Muscle of leg (tissue), 11 donors: ENCODE data around the gene OTOGL. TPM values are rescaled to one million over a fixed set of nuclear protein-coding genes. Genes with fewer than 3 reads are reported as not detected.

Source experiments
- DNase-seq: peaks from one replicate; pipeline ENCODE4 v3.0.0; 2013
- H3K27ac ChIP-seq: one replicate; pipeline ENCODE4 v1.5.1; 2013; ENCODE audit warnings: mild to moderate bottlenecking, low read length, control low read depth
- H3K27me3 ChIP-seq: one replicate; pipeline ENCODE4 v1.6.1; 2013; ENCODE audit warnings: low read length; ENCODE audit not compliant: control insufficient read depth, insufficient read depth
- H3K36me3 ChIP-seq: one replicate; pipeline ENCODE4 v1.6.1; 2013; ENCODE audit warnings: low read length; ENCODE audit not compliant: control insufficient read depth, insufficient read depth
- H3K4me1 ChIP-seq: one replicate; pipeline ENCODE4 v1.6.1; 2013; ENCODE audit warnings: low read length; ENCODE audit not compliant: control insufficient read depth, insufficient read depth
- H3K4me3 ChIP-seq: one replicate; pipeline ENCODE4 v1.5.1; 2013; ENCODE audit warnings: low read length, control low read depth
- H3K9me3 ChIP-seq: replicated peaks from 2 replicates; pipeline ENCODE4 v1.6.1; 2013; ENCODE audit warnings: low read depth, low read length; ENCODE audit not compliant: control insufficient read depth
- WGBS: methylation state at CpG from one replicate; pipeline ENCODE4 v1.1.5; 2013; ENCODE audit warnings: missing lambda C conversion rate; ENCODE audit not compliant: insufficient coverage; 5-methylcytosine and 5-hydroxymethylcytosine counted together
- polyA plus RNA-seq, 8 donors: library from polyadenylated mRNA; unstranded; fragments of 120-200 nt; gene quantifications; one replicate each; pipeline versions ENCODE4 v1.2.1 to v1.2.3, GENCODE V29; 2013; ENCODE audit warnings: inconsistent platforms in 1 of 8, low replicate concordance in 1 of 8; ENCODE audit not compliant: insufficient read length in 8 of 8, insufficient read depth in 1 of 8
- total RNA-seq: library from RNA; stranded (reverse); fragments of 120-200 nt; gene quantifications from one replicate; pipeline ENCODE4 v1.2.4, GENCODE V29; 2013

OTOGL gene
- total and polyA plus RNA-seq, 9 donors: 0.16 to 0.47 (median 0.39) TPM

- Histone ChIP-seq H3K4me3 (no peak overlapping the region), H3K36me3 (no peaks in the 10 kb centered on the region), H3K4me1 (no peaks in the 10 kb centered on the region), H3K27ac (no peak overlapping the region), H3K9me3 (no peaks in the 10 kb centered on the region), H3K27me3 (no peaks in the 10 kb centered on the region)
- no CpG with 5 or more reads among the region's 4 CpGs for WGBS
- no peak for DNase-seq
Measured at GRCh38 chr12:80373666-80374065, 274.3 kb downstream of the OTOGL start.

GRCh38 chr12:80374615-80375014, 275.3 kb downstream of the OTOGL start:
- no peaks in the 10 kb centered on the region for H3K27me3 ChIP-seq
- H3K9me3 ChIP-seq: no peaks in the 10 kb centered on the region
- DNase-seq: no peak
- no peak overlapping the region for H3K27ac ChIP-seq
- H3K4me3 ChIP-seq: no peak overlapping the region
- H3K4me1 ChIP-seq: no peaks in the 10 kb centered on the region
- H3K36me3 ChIP-seq: no peaks in the 10 kb centered on the region

- Histone ChIP-seq H3K27ac (no peak overlapping the region), H3K9me3 (no peaks in the 10 kb centered on the region), H3K4me3 (no peak overlapping the region), H3K27me3 (no peaks in the 10 kb centered on the region), H3K36me3 (no peaks in the 10 kb centered on the region), H3K4me1 (no peaks in the 10 kb centered on the region)
- WGBS: no CpG with 5 or more reads among the region's 4 CpGs
- DNase-seq: peak; percentile 21
Measured at GRCh38 chr12:80377140-80377794, 277.9 kb downstream of the OTOGL start.

- Histone ChIP-seq H3K9me3 (no peaks in the 10 kb centered on the region), H3K27me3 (no peaks in the 10 kb centered on the region), H3K4me1 (no peaks in the 10 kb centered on the region), H3K4me3 (no peak overlapping the region), H3K27ac (no peak overlapping the region), H3K36me3 (no peaks in the 10 kb centered on the region)
- DNase-seq: no peak
Measured at GRCh38 chr12:80381121-80381520, 281.8 kb downstream of the OTOGL start.

GRCh38 chr12:80382254-80382653, 282.9 kb downstream of the OTOGL start:
- WGBS: 88% methylated on average over 5 of the region's 8 CpGs
- Histone ChIP-seq H3K9me3 (no peaks in the 10 kb centered on the region), H3K4me3 (no peak overlapping the region), H3K4me1 (no peaks in the 10 kb centered on the region), H3K27me3 (no peaks in the 10 kb centered on the region), H3K27ac (no peak overlapping the region), H3K36me3 (no peaks in the 10 kb centered on the region)
- no peak for DNase-seq

- no peaks in the 10 kb centered on the region for H3K36me3 ChIP-seq
- 21% methylated on average over 17 of the region's 20 CpGs for WGBS
- H3K27me3 ChIP-seq: peaks cover 3% of the 10 kb centered on the region
- peak; percentile 6 for DNase-seq
- no peaks in the 10 kb centered on the region for H3K9me3 ChIP-seq
- H3K4me3 ChIP-seq: peak overlapping the region; percentile 18
- no peaks in the 10 kb centered on the region for H3K4me1 ChIP-seq
- H3K27ac ChIP-seq: no peak overlapping the region
Measured at GRCh38 chr12:80400571-80400991, 301.2 kb downstream of the OTOGL start.

- no peak overlapping the region for H3K4me3 ChIP-seq
- no CpG with 5 or more reads among the region's 3 CpGs for WGBS
- no peaks in the 10 kb centered on the region for H3K36me3 ChIP-seq
- DNase-seq: no peak
- no peaks in the 10 kb centered on the region for H3K9me3 ChIP-seq
- no peaks in the 10 kb centered on the region for H3K4me1 ChIP-seq
- peaks cover 3% of the 10 kb centered on the region for H3K27me3 ChIP-seq
- no peak overlapping the region for H3K27ac ChIP-seq
Measured at GRCh38 chr12:80401191-80401590, 301.9 kb downstream of the OTOGL start.

GRCh38 chr12:80404629-80405028, 305.3 kb downstream of the OTOGL start:
- H3K4me1 ChIP-seq: no peaks in the 10 kb centered on the region
- no CpG with 5 or more reads among the region's 2 CpGs for WGBS
- no peak overlapping the region for H3K27ac ChIP-seq
- no peak for DNase-seq
- no peaks in the 10 kb centered on the region for H3K9me3 ChIP-seq
- H3K27me3 ChIP-seq: peaks cover 3% of the 10 kb centered on the region
- H3K36me3 ChIP-seq: no peaks in the 10 kb centered on the region
- no peak overlapping the region for H3K4me3 ChIP-seq

GRCh38 chr12:80406253-80406652, 306.9 kb downstream of the OTOGL start:
- Histone ChIP-seq H3K4me1 (no peaks in the 10 kb centered on the region), H3K9me3 (no peaks in the 10 kb centered on the region), H3K4me3 (no peak overlapping the region), H3K36me3 (no peaks in the 10 kb centered on the region), H3K27me3 (no peaks in the 10 kb centered on the region), H3K27ac (no peak overlapping the region)
- no peak for DNase-seq

- no peak overlapping the region for H3K4me3 ChIP-seq
- no peaks in the 10 kb centered on the region for H3K4me1 ChIP-seq
- no peaks in the 10 kb centered on the region for H3K36me3 ChIP-seq
- WGBS: no CpG with 5 or more reads among the region's 3 CpGs
- no peak overlapping the region for H3K27ac ChIP-seq
- no peaks in the 10 kb centered on the region for H3K27me3 ChIP-seq
- no peak for DNase-seq
- H3K9me3 ChIP-seq: no peaks in the 10 kb centered on the region
Measured at GRCh38 chr12:80411787-80412186, 312.4 kb downstream of the OTOGL start.

- H3K4me1 ChIP-seq: no peaks in the 10 kb centered on the region
- no CpG with 5 or more reads among the region's 3 CpGs for WGBS
- DNase-seq: peak; percentile 69
- H3K27ac ChIP-seq: no peak overlapping the region
- no peak overlapping the region for H3K4me3 ChIP-seq
- no peaks in the 10 kb centered on the region for H3K27me3 ChIP-seq
- H3K36me3 ChIP-seq: no peaks in the 10 kb centered on the region
- H3K9me3 ChIP-seq: no peaks in the 10 kb centered on the region
Measured at GRCh38 chr12:80412343-80412953, 313.1 kb downstream of the OTOGL start.
